Psoas muscle (tissue), 8 donors: Measurements from ENCODE around the gene S100A13. TPM values are rescaled to one million over a fixed set of nuclear protein-coding genes. Genes with fewer than 3 reads are reported as not detected.
A peak's percentile ranks its signal among the peaks of the same experiment; 100 is the strongest.

Experiments used
- ATAC-seq, 4 donors: fragments of 200-7000 bp; cut with Tn5 transposase; one replicate each; pipeline ENCODE4 v1.9.1; 2020; ENCODE audit warnings: moderate library complexity in 3 of 4, mild to moderate bottlenecking in 2 of 4
- DNase-seq, 2 donors: peaks; one replicate each; pipeline ENCODE4 v3.0.0-alpha.2; 2020
- H3K27ac ChIP-seq: fragments of 200-600 bp; one replicate; pipeline ENCODE4 v1.8.0; 2022
- H3K27me3 ChIP-seq, 3 donors: fragments of 200-600 bp in 1 of 3; one replicate each; pipeline versions ENCODE4 v1.6.1 to v1.8.0; 2013 to 2022; ENCODE audit warnings: low read length in 2 of 3, mild to moderate bottlenecking in 2 of 3, moderate library complexity in 1 of 3; ENCODE audit not compliant: insufficient read depth in 3 of 3
- H3K36me3 ChIP-seq, 2 donors: fragments of 200-600 bp in 1 of 2; one replicate each; pipeline versions ENCODE4 v1.6.1 to v1.8.0; 2013 to 2022; ENCODE audit warnings: low read depth in 1 of 2, mild to moderate bottlenecking in 1 of 2, moderate library complexity in 1 of 2; ENCODE audit not compliant: insufficient read depth in 1 of 2
- H3K4me1 ChIP-seq: fragments of 200-600 bp; one replicate; pipeline ENCODE4 v1.8.0; 2022
- H3K4me3 ChIP-seq: fragments of 200-600 bp; one replicate; pipeline ENCODE4 v1.8.0; 2022; ENCODE audit warnings: mild to moderate bottlenecking
- H3K9me3 ChIP-seq: fragments of 200-600 bp; one replicate; pipeline ENCODE4 v1.8.0; 2022
- WGBS, 3 donors: extraction: QIAGEN DNeasy Blood & Tissue Kit; methylation state at CpG; one replicate each; pipeline versions ENCODE4 v1.1.6 to v1.1.7; 2013; 5-methylcytosine and 5-hydroxymethylcytosine counted together
- intact Hi-C, 2 donors: fragments of 100-400 bp; cut with DNase I; formaldehyde crosslinking; loops; one replicate each; pipeline versions ENCODE4 v1.11.0 to v1.14.2; 2022
- polyA plus RNA-seq, 3 donors: library from polyadenylated mRNA; stranded (reverse); fragments of 200-250 nt; gene quantifications; one replicate each; pipeline ENCODE4 v1.2.3, GENCODE V29; 2013
- total RNA-seq, 4 donors: library from RNA; stranded (reverse); fragmentation: NEBNext Ultra II Directional in 2 of 4; extraction: Animal tissue kit (Norgen Biotek cat#: 25700) in 2 of 4; gene quantifications; one replicate each; pipeline versions ENCODE4 v1.2.1 to v1.2.4, GENCODE V29; 2021 to 2023
- TF ChIP-seq, protein P1 (sequence below): fragments of 200-600 bp; IDR thresholded peaks from one replicate; pipeline ENCODE4 v1.8.0; 2022; ENCODE audit warnings: antibody characterized with exemption
- donor health status: healthy with polysubstance abuse.
- donor health status: DM: no; HTN: no; CAD: no; lungs with moderate emphysema.
- donor health status: Bipolar disorder and iron deficiency.
- donor health status: healthy.
- donor health status: DM: yes; HTN: yes; CAD: no.
- donor health status: DM: no; HTN: no; CAD: no.
- donor health status: DM: no; HTN: no; CAD: no.
- donor health status: DM: yes; HTN: yes; CAD: no.

Gene S100A13
- total and polyA plus RNA-seq, 7 donors = 72.4 to 199 (median 113) TPM

DNA sequence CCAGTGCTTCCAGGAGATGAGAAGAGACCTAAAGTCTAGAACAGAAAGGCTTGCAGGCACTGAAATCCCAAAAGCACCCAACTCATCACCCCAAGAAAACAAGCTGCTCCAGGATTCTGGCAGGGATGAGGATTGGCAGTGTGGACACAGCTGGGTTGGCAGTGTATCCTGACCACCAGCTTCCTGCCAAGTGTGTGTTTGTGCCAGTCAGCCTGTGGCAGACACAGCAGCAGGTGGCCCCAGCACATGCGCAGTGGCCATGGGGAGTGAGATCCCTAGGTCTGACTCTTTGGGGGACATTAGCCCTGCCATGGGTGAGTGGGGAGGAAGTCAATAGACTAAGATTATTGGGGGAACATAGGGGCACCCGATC, 22.5 kb upstream of the S100A13 start:
- Histone ChIP-seq H3K4me3 (no peak overlapping the region), H3K9me3 (no peaks in the 10 kb centered on the region), H3K4me1 (peaks cover 25% of the 10 kb centered on the region), H3K27ac (peak overlapping the region; percentile 82), H3K27me3 (no peaks in the 10 kb centered on the region), H3K36me3 (peaks cover 10 to 20% of the 10 kb centered on the region in 2 donors)
- 36 to 47% (median 39%) methylated on average over 2 of the region's 2 CpGs for WGBS, 3 donors
- DNase-seq (peak; percentile 85 to 93), ATAC-seq (peak; percentile 93 to 95 (median 93))
- TF ChIP-seq, protein P1, sequence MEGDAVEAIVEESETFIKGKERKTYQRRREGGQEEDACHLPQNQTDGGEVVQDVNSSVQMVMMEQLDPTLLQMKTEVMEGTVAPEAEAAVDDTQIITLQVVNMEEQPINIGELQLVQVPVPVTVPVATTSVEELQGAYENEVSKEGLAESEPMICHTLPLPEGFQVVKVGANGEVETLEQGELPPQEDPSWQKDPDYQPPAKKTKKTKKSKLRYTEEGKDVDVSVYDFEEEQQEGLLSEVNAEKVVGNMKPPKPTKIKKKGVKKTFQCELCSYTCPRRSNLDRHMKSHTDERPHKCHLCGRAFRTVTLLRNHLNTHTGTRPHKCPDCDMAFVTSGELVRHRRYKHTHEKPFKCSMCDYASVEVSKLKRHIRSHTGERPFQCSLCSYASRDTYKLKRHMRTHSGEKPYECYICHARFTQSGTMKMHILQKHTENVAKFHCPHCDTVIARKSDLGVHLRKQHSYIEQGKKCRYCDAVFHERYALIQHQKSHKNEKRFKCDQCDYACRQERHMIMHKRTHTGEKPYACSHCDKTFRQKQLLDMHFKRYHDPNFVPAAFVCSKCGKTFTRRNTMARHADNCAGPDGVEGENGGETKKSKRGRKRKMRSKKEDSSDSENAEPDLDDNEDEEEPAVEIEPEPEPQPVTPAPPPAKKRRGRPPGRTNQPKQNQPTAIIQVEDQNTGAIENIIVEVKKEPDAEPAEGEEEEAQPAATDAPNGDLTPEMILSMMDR = no peak
- intact Hi-C loops = loop anchor here in 1 of 2 donors (1.0 kb wide), 1 partner anchor 10 kb away; no protein-coding TSS in a partner anchor

DNA sequence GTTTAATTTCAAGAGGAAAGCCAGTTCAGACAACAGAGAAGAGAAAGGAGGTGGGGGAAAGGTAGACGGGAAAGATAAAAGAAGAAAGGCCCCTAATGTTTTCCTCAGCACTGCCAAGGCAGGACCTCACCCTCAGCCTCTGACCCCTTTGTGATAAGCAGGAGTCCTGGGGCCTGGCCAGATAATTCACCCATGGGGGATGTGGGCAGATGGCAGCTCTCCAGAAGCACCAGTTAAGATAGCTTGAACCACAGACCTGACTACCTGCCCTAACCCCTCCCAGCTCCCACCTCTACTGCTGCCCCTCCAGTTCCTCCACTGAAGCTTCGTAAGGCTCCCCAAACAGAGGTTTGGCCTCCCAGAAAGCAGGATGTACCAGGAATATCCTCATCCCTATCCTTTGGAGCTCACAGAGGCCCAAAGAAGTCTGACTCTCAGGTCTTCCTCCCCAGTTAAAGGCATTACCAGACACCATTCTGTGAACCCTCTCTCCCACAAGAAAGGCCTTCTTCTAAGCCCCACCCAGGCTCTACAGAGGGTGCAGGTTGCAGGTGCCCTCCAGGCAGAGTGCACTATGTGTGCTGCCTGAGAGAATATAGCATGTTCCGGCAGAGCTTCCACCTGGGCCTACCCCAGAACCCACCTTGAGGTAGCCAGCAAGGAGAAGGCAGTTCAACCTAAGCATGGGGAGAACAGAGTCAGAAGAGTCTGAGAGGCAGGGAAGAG, 22.0 kb upstream of the S100A13 start:
- intact Hi-C loops = loop anchor here in 1 of 2 donors (1.0 kb wide), 1 partner anchor 9 kb away; no protein-coding TSS in a partner anchor
- WGBS, 3 donors = 56 to 64% (median 56%) methylated on average over 3 of the region's 3 CpGs
- peaks cover 10 to 25% of the 10 kb centered on the region in 2 donors for H3K36me3 ChIP-seq
- H3K4me1 ChIP-seq = peaks cover 31% of the 10 kb centered on the region
- H3K27ac ChIP-seq = peak overlapping the region; percentile 82
- no peaks in the 10 kb centered on the region for H3K9me3 ChIP-seq
- TF ChIP-seq, protein P1 = no peak
- DNase-seq = no peak
- no peaks in the 10 kb centered on the region for H3K27me3 ChIP-seq
- no peak overlapping the region for H3K4me3 ChIP-seq
- ATAC-seq = peak in 3 of 4 donors; percentile 11 to 27 (median 20)

DNA sequence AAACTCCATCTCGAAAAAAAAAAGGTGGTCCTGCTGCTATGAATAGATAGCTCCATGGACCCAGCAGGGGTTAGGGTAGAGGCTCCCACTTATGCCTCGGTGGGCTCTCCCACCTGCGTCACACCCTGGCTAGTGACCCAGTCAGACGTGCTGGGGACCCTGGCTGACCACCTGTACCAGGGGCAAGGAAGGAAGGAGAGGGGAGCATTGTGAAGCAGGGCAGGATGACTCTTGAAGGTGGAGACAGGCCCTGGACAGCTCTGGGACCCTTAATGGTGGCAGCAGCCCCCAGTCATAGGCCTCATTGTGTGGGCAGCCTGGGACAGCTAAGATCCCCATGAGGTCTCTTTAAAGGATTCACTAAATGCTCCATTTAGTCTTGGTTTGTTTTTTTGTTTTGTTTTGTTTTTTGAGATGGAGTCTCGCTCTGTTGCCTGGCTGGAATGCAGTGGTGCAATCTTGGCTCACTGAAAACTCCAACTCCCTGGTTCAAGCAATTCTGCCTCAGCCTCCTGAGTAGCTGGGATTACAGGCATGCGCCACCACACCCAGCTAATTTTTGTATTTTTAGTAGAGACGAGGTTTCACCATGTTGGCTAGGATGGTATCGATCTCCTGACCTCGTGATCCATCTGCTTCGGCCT, 20.8 kb upstream of the S100A13 start:
- DNase-seq (no peak), ATAC-seq (peak in 3 of 4 donors; percentile 7 to 14 (median 11))
- TF ChIP-seq, protein P1 = no peak
- peaks cover 13 to 37% of the 10 kb centered on the region in 2 donors for H3K36me3 ChIP-seq
- H3K27ac ChIP-seq = peak overlapping the region; percentile 43
- WGBS, 3 donors = 75 to 79% (median 78%) methylated on average over 10 of the region's 10 CpGs
- H3K9me3 ChIP-seq = no peaks in the 10 kb centered on the region
- H3K27me3 ChIP-seq = no peaks in the 10 kb centered on the region
- intact Hi-C loops = no loop called here
- H3K4me1 ChIP-seq = peaks cover 42% of the 10 kb centered on the region
- H3K4me3 ChIP-seq = no peak overlapping the region

DNA sequence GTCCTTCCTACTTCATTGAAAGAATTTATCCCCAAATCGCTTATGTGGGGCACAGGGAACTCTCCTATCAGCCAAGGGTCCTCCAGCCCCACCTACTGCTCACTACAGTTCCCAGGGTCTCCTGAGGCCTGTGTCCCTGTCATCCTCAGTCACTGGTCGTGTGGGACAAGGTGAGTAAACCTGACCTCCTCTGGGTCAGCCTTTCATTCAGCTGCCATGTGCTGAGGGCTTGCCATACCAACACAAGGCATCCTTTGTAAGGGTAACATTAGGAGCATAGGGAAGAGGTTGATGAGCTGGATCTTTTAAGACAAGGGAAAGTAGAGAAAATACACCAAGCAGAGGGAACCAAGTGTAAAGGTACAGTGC, 20.0 kb upstream of the S100A13 start:
- TF ChIP-seq, protein P1 = no peak
- H3K27me3 ChIP-seq = no peaks in the 10 kb centered on the region
- no peak overlapping the region for H3K4me3 ChIP-seq
- H3K9me3 ChIP-seq = no peaks in the 10 kb centered on the region
- 23 to 66% (median 43%) methylated on average over 2 of the region's 2 CpGs for WGBS, 3 donors
- H3K4me1 ChIP-seq = peaks cover 50% of the 10 kb centered on the region
- ATAC-seq (peak in 3 of 4 donors; percentile 22 to 32 (median 31)), DNase-seq (no peak)
- intact Hi-C loops = no loop called here
- H3K36me3 ChIP-seq = peaks cover 13 to 45% of the 10 kb centered on the region in 2 donors
- H3K27ac ChIP-seq = peak overlapping the region; percentile 43
